ENCODE results near the gene TMEM150B. TPM values are rescaled to one million over a fixed set of nuclear protein-coding genes. Genes with fewer than 3 reads are reported as not detected.

Gene TMEM150B
- total and polyA plus RNA-seq, 4 donors: 0.81 to 3.3 (median 2.0) TPM

DNA sequence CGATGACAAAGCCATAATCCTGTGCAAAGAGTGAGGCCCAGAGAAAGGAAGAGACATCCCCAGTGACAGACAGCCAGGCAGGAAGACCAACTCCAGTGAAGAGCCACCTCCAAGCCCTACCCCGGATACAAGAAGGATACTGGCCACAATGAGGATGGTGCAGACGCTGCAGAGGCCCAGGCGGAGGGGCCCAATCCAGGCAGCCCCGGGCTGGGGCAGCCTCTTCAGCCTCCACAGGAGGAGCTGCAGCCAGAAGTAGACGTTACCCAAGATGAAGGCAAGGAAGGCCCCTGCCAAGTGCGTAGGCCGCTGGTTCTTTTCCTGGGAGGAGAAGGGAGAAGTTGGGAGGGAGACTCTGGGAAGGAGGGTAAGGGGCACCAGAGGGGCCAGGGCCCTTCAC is 8.5 kb downstream of the TMEM150B start:
- H3K9me3 ChIP-seq (ENCODE audit: control insufficient read depth in 4 of 4, low read length in 3 of 4): peaks cover 0 to 4% (median 1%) of the 10 kb centered on the region in 4 donors
- H3K4me1 ChIP-seq (ENCODE audit: control insufficient read depth in 4 of 4, insufficient read depth in 4 of 4, low read length in 3 of 4): no peaks in the 10 kb centered on the region
- DNase-seq (ENCODE audit: low spot score): no peak
- no peak for TF ChIP-seq FOXA2 (IDR thresholded peaks at IDR 0.05)
- TF ChIP-seq RAD21 (IDR thresholded peaks at IDR 0.05): no peak
- no peak for TF ChIP-seq TAF1 (conservative IDR thresholded peaks at IDR 0.05)
- H3K27ac ChIP-seq (ENCODE audit: low read depth in 1 of 2, low read length in 2 of 2): no peak overlapping the region
- peaks cover 0 to 2% (median under 1%) of the 10 kb centered on the region in 4 donors for H3K27me3 ChIP-seq (ENCODE audit: control insufficient read depth in 4 of 4, insufficient read depth in 4 of 4, low read length in 3 of 4)
- H3K9ac ChIP-seq (ENCODE audit: low read depth in 1 of 2, low read length in 2 of 2): no peak overlapping the region
- no peaks in the 10 kb centered on the region for H3K36me3 ChIP-seq (ENCODE audit: control insufficient read depth in 4 of 4, insufficient read depth in 3 of 4, low read depth in 1 of 4, low read length in 3 of 4)
- no peak overlapping the region for H3K4me3 ChIP-seq (ENCODE audit: low read depth in 1 of 3, low read length in 3 of 3)
- WGBS: 84% methylated on average over 8 of the region's 8 CpGs

DNA sequence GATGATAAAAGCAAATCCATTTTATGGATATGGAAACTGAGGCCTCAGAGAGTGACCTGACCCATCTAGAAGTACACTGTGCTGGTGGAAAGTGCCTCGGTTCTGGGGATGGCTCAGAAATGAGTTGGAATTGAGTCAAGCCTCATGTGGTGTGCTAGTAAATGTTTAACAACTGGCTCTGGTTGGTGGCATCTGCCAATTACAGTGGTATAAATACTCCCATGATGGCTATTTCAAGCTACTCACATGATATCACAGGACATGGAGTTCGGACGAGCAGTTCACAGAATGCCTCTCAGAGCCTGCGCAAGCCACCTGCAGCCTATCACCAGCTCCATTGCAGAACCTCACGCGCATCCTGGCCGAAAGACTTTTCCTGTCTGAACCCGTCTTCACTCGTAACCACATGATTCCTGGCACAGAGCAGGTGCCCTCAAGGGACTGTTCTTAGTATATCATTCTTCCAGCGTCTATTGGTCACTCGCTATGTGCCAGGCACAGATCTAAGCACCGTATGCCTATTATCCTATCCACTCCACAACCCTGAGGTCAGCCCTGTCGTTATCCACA is 9.1 kb downstream of the TMEM150B start:
- H3K36me3 ChIP-seq (ENCODE audit: control insufficient read depth in 4 of 4, insufficient read depth in 3 of 4, low read depth in 1 of 4, low read length in 3 of 4): no peaks in the 10 kb centered on the region

DNA sequence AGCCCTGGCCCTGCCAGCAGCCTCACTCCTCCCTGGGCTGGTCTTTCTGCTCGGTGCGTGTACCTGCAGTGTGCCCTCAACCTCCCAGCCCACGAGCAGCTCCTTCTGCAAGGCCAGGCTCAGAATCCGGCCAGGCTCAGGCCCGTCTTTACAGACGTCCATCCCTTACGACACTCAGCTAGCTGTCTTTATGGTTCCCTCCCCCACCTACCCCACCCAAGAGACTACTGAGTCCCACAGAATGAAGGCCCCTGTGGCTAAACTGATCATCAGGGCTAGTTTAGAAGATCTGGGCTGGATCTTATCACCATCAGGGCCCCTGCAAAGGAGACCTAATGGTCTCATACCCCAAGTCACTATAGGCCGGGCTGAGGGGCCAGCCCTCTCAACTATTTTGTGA is 10.7 kb downstream of the TMEM150B start:
- Histone ChIP-seq H3K27ac (ENCODE audit: low read depth in 1 of 2, low read length in 2 of 2) (no peak overlapping the region), H3K36me3 (ENCODE audit: control insufficient read depth in 4 of 4, insufficient read depth in 3 of 4, low read depth in 1 of 4, low read length in 3 of 4) (no peaks in the 10 kb centered on the region), H3K4me1 (ENCODE audit: control insufficient read depth in 4 of 4, insufficient read depth in 4 of 4, low read length in 3 of 4) (no peaks in the 10 kb centered on the region), H3K9me3 (ENCODE audit: control insufficient read depth in 4 of 4, low read length in 3 of 4) (peaks cover 0 to 4% (median 1%) of the 10 kb centered on the region in 4 donors), H3K4me3 (ENCODE audit: low read depth in 1 of 3, low read length in 3 of 3) (no peak overlapping the region), H3K9ac (ENCODE audit: low read depth in 1 of 2, low read length in 2 of 2) (no peak overlapping the region), H3K27me3 (ENCODE audit: control insufficient read depth in 4 of 4, insufficient read depth in 4 of 4, low read length in 3 of 4) (peaks cover 0 to 4% (median 0%) of the 10 kb centered on the region in 4 donors)
- no peak for DNase-seq (ENCODE audit: low spot score)
- WGBS: 89% methylated on average over 8 of the region's 8 CpGs
- no peak for TF ChIP-seq NR2F2 (IDR thresholded peaks at IDR 0.05)
- TF ChIP-seq TAF1 (conservative IDR thresholded peaks at IDR 0.05): no peak
- no peak for TF ChIP-seq RAD21 (IDR thresholded peaks at IDR 0.05)
- TF ChIP-seq, protein P1, sequence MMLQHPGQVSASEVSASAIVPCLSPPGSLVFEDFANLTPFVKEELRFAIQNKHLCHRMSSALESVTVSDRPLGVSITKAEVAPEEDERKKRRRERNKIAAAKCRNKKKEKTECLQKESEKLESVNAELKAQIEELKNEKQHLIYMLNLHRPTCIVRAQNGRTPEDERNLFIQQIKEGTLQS (IDR thresholded peaks at IDR 0.05): no peak
- TF ChIP-seq, protein P2, sequence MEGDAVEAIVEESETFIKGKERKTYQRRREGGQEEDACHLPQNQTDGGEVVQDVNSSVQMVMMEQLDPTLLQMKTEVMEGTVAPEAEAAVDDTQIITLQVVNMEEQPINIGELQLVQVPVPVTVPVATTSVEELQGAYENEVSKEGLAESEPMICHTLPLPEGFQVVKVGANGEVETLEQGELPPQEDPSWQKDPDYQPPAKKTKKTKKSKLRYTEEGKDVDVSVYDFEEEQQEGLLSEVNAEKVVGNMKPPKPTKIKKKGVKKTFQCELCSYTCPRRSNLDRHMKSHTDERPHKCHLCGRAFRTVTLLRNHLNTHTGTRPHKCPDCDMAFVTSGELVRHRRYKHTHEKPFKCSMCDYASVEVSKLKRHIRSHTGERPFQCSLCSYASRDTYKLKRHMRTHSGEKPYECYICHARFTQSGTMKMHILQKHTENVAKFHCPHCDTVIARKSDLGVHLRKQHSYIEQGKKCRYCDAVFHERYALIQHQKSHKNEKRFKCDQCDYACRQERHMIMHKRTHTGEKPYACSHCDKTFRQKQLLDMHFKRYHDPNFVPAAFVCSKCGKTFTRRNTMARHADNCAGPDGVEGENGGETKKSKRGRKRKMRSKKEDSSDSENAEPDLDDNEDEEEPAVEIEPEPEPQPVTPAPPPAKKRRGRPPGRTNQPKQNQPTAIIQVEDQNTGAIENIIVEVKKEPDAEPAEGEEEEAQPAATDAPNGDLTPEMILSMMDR (IDR thresholded peaks at IDR 0.05; ENCODE audit: low read depth, low read length, missing input control): no peak
- no peak for TF ChIP-seq GABPA (IDR thresholded peaks at IDR 0.05 in 1 of 2, conservative IDR thresholded peaks at IDR 0.05 in 1 of 2)
- TF ChIP-seq SP1 (IDR thresholded peaks at IDR 0.05): no peak

More for the DNA sequence above, 9.1 kb downstream of the TMEM150B start:
- Histone ChIP-seq H3K4me1 (ENCODE audit: control insufficient read depth in 4 of 4, insufficient read depth in 4 of 4, low read length in 3 of 4) (no peaks in the 10 kb centered on the region), H3K9me3 (ENCODE audit: control insufficient read depth in 4 of 4, low read length in 3 of 4) (peaks cover 0 to 4% (median 1%) of the 10 kb centered on the region in 4 donors), H3K9ac (ENCODE audit: low read depth in 1 of 2, low read length in 2 of 2) (no peak overlapping the region), H3K27me3 (ENCODE audit: control insufficient read depth in 4 of 4, insufficient read depth in 4 of 4, low read length in 3 of 4) (peaks cover 0 to 4% (median under 1%) of the 10 kb centered on the region in 4 donors), H3K4me3 (ENCODE audit: low read depth in 1 of 3, low read length in 3 of 3) (no peak overlapping the region), H3K27ac (ENCODE audit: low read depth in 1 of 2, low read length in 2 of 2) (no peak overlapping the region)
- TF ChIP-seq ZBTB33 (IDR thresholded peaks at IDR 0.05) (no peak), NR2F2 (IDR thresholded peaks at IDR 0.05) (no peak)
- TF ChIP-seq, protein P3, sequence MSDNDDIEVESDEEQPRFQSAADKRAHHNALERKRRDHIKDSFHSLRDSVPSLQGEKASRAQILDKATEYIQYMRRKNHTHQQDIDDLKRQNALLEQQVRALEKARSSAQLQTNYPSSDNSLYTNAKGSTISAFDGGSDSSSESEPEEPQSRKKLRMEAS (IDR thresholded peaks at IDR 0.05): no peak
- 84% methylated on average over 13 of the region's 13 CpGs for WGBS
- no peak for DNase-seq (ENCODE audit: low spot score)
